ENCODE results near the gene TMOD2. TPM values are rescaled to one million over a fixed set of nuclear protein-coding genes. Genes with fewer than 3 reads are reported as not detected.
"Not testable (repeated sequence)": the region's sequence is repeated elsewhere in the genome, so short reads cannot be mapped to it uniquely, and the experiment has no call there.

TMOD2 gene
- total RNA-seq, 6 experiments from 2014 or later = 1.1 to 2.5 (median 1.3) TPM

- intact Hi-C loops (cut with DNase I) = no loop called here
Observed at GRCh38 chr15:51783967-51784366, 32.6 kb downstream of the TMOD2 start.

GRCh38 chr15:51787130-51787529 is 35.7 kb downstream of the TMOD2 start:
- not testable (repeated sequence) for ATAC-seq, H3K9me3 ChIP-seq
- no CpG with 5 or more reads among the region's 11 CpGs for WGBS (ENCODE audit: insufficient coverage, low coverage, low lambda C conversion rate, missing lambda C conversion rate)

More at GRCh38 chr15:51783967-51784366, 32.6 kb downstream of the TMOD2 start:
- Histone ChIP-seq H3K27me3 (no peaks in the 10 kb centered on the region), H3K27ac (no peak overlapping the region), H3K4me1 (no peaks in the 10 kb centered on the region), H3K36me3 (no peaks in the 10 kb centered on the region), H3K9me3 (no peaks in the 10 kb centered on the region), H3K4me3 (no peak overlapping the region)
- WGBS (ENCODE audit: insufficient coverage, low coverage, low lambda C conversion rate, missing lambda C conversion rate) = 89% methylated on average over 3 of the region's 3 CpGs
- no peak for TF ChIP-seq POLR2A (IDR thresholded peaks at IDR 0.05)
- no peak for TF ChIP-seq CTCF (IDR thresholded peaks at IDR 0.05)
- no peak for DNase-seq
- no peak for ATAC-seq

GRCh38 chr15:51792474-51792873 is 41.1 kb downstream of the TMOD2 start:
- DNase-seq; H3K27me3 ChIP-seq; ATAC-seq; H3K36me3 ChIP-seq; intact Hi-C loops (cut with DNase I); H3K9me3 ChIP-seq; H3K4me3 ChIP-seq; H3K27ac ChIP-seq: not testable (repeated sequence)
- 97% methylated on average over 3 of the region's 4 CpGs for WGBS (ENCODE audit: insufficient coverage, low coverage, low lambda C conversion rate, missing lambda C conversion rate)
- peaks cover 0 to 11% (median 0%) of the 10 kb centered on the region in 4 donors for H3K4me1 ChIP-seq

More at GRCh38 chr15:51787130-51787529, 35.7 kb downstream of the TMOD2 start:
- H3K27me3 ChIP-seq; H3K4me1 ChIP-seq; H3K4me3 ChIP-seq; H3K36me3 ChIP-seq; intact Hi-C loops (cut with DNase I); DNase-seq; H3K27ac ChIP-seq: not testable (repeated sequence)

- WGBS (ENCODE audit: insufficient coverage, low coverage, low lambda C conversion rate, missing lambda C conversion rate) = 49% methylated on average over 4 of the region's 4 CpGs
- no peaks in the 10 kb centered on the region for H3K36me3 ChIP-seq
- H3K4me3 ChIP-seq = no peak overlapping the region
- DNase-seq = no peak
- no peaks in the 10 kb centered on the region for H3K27me3 ChIP-seq
- H3K27ac ChIP-seq = no peak overlapping the region
- H3K4me1 ChIP-seq = peaks cover 0 to 11% (median 0%) of the 10 kb centered on the region in 4 donors
- TF ChIP-seq POLR2A (IDR thresholded peaks at IDR 0.05) = no peak
- no peak for TF ChIP-seq CTCF (IDR thresholded peaks at IDR 0.05)
- ATAC-seq = peak; percentile 31 to 75 (median 58)
- no peaks in the 10 kb centered on the region for H3K9me3 ChIP-seq
- intact Hi-C loops (cut with DNase I) = no loop called here
Observed at GRCh38 chr15:51793521-51794305, 42.3 kb downstream of the TMOD2 start.

GRCh38 chr15:51796847-51797401 is 45.5 kb downstream of the TMOD2 start:
- WGBS (ENCODE audit: insufficient coverage, low coverage, low lambda C conversion rate, missing lambda C conversion rate) = 41% methylated on average over 6 of the region's 10 CpGs
- peaks cover 0 to 11% (median 0%) of the 10 kb centered on the region in 4 donors for H3K4me1 ChIP-seq
- no peaks in the 10 kb centered on the region for H3K36me3 ChIP-seq
- H3K27ac ChIP-seq = no peak overlapping the region
- intact Hi-C loops (cut with DNase I) = no loop called here
- H3K9me3 ChIP-seq = no peaks in the 10 kb centered on the region
- DNase-seq = peak in 1 of 3 donors; percentile 30
- ATAC-seq = peak in 3 of 4 donors; percentile 51 to 89 (median 75)
- no peak overlapping the region for H3K4me3 ChIP-seq
- no peak for TF ChIP-seq CTCF (IDR thresholded peaks at IDR 0.05)
- no peak for TF ChIP-seq POLR2A (IDR thresholded peaks at IDR 0.05)
- no peaks in the 10 kb centered on the region for H3K27me3 ChIP-seq
